Mucosa of descending colon (tissue), 3 donors: ENCODE measurements around the gene CLEC7A. TPM values are rescaled to one million over a fixed set of nuclear protein-coding genes. Genes with fewer than 3 reads are reported as not detected.

Source experiments
- ATAC-seq: fragments of 200-7000 bp; cut with Tn5 transposase; one replicate; pipeline ENCODE4 v1.9.1; 2020; ENCODE audit warnings: mild to moderate bottlenecking, moderate library complexity
- DNase-seq, 3 donors: peaks; one replicate each; pipeline ENCODE4 v3.0.0-alpha.2; 2020
- H3K36me3 ChIP-seq: fragments of 200-600 bp; one replicate; pipeline ENCODE4 v1.8.0; 2021; ENCODE audit warnings: low read depth, mild to moderate bottlenecking
- H3K4me1 ChIP-seq: fragments of 200-600 bp; one replicate; pipeline ENCODE4 v1.8.0; 2021; ENCODE audit warnings: low read depth, mild to moderate bottlenecking
- H3K4me3 ChIP-seq: fragments of 200-600 bp; one replicate; pipeline ENCODE4 v1.8.0; 2021; ENCODE audit warnings: mild to moderate bottlenecking
- H3K9me3 ChIP-seq: fragments of 200-600 bp; one replicate; pipeline ENCODE4 v1.8.0; 2021; ENCODE audit warnings: mild to moderate bottlenecking
- intact Hi-C, 2 donors: fragments of 100-400 bp; cut with DNase I in 1 of 2; cut with micrococcal nuclease in 1 of 2; formaldehyde crosslinking; loops; one replicate each; pipeline versions ENCODE4 v1.11.0 to v1.11.1; 2022; cut with DNase I, micrococcal nuclease
- total RNA-seq, 3 donors: library from RNA; stranded (reverse); fragmentation: NEBNext Ultra II Directional in 2 of 3; extraction: Animal tissue kit (Norgen Biotek cat#: 25700) in 2 of 3; gene quantifications; one replicate each; pipeline versions ENCODE4 v1.2.1 to v1.2.4, GENCODE V29; 2021 to 2023
- TF ChIP-seq, protein P1 (sequence below): fragments of 200-600 bp; IDR thresholded peaks from one replicate; pipeline ENCODE4 v1.8.0; 2022; ENCODE audit warnings: antibody characterized with exemption, mild to moderate bottlenecking
- donor health status: DM: no; HTN: no; CAD: no; lungs with moderate emphysema.
- donor health status: DM: no; HTN: no; CAD: no.
- donor health status: DM: no; HTN: yes; CAD: no.

The CLEC7A gene
- total RNA-seq, 3 donors from 2014 or later, result 3.1 to 12.0 (median 6.3) TPM

DNA sequence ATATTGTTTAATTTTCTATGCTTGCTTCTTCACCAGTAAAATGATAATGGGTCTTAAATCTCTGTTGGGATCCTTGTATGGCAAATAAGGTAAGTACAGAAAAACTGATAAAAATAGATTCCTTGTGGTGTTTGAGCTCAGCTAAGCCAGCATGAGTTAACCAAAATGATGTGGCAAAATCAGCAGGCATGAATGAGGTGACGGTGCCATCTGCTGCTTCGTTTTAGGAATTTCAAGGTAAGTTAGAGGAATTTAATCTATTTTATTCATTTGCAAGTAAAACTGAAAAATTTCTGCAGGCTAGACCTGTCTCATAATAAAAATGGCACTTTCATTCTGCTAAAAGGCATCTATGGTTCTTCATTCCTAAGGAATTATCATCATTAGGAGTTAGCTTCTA is 10.0 kb upstream of the CLEC7A start:
- ATAC-seq (no peak), DNase-seq (peak in 1 of 3 donors; percentile 30)
- TF ChIP-seq, protein P1, sequence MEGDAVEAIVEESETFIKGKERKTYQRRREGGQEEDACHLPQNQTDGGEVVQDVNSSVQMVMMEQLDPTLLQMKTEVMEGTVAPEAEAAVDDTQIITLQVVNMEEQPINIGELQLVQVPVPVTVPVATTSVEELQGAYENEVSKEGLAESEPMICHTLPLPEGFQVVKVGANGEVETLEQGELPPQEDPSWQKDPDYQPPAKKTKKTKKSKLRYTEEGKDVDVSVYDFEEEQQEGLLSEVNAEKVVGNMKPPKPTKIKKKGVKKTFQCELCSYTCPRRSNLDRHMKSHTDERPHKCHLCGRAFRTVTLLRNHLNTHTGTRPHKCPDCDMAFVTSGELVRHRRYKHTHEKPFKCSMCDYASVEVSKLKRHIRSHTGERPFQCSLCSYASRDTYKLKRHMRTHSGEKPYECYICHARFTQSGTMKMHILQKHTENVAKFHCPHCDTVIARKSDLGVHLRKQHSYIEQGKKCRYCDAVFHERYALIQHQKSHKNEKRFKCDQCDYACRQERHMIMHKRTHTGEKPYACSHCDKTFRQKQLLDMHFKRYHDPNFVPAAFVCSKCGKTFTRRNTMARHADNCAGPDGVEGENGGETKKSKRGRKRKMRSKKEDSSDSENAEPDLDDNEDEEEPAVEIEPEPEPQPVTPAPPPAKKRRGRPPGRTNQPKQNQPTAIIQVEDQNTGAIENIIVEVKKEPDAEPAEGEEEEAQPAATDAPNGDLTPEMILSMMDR, result no peak
- no peaks in the 10 kb centered on the region for H3K9me3 ChIP-seq
- no peaks in the 10 kb centered on the region for H3K4me1 ChIP-seq
- no peaks in the 10 kb centered on the region for H3K36me3 ChIP-seq
- intact Hi-C loops, result loop anchor here in 1 of 2 donors (5.0 kb wide), 1 partner anchor 108 kb away; the partner anchor contains the start of gene CLEC9A
- no peak overlapping the region for H3K4me3 ChIP-seq

DNA sequence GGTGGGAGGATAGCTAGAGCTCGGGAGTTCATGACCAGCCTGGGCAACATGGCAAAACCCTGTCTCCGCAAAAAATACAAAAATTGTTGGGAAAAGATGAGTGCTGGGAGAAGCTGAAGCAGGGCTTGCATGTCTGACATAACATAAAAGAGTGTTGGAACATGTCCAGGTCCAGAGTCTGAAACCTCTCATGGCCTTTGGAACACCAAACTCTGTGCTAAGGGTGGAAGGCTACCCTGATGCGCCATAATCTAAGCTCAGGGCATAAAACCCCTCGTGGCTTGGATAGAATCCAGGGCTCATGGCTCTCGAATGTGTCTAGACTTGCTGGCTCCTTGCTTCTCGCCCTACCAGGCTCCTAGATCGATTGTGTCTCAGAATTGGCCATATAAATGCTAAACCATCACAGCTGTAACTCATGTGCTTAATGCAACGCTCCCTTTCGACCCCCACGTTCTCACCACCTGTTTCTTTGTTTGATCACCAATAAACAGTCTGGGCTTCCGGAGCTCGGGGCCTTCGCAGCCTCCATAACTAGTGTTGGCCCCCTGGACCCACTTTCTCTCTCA is 6.7 kb upstream of the CLEC7A start:
- intact Hi-C loops, result no loop called here
- no peak overlapping the region for H3K4me3 ChIP-seq
- TF ChIP-seq, protein P1, result no peak
- no peaks in the 10 kb centered on the region for H3K36me3 ChIP-seq
- H3K4me1 ChIP-seq, result no peaks in the 10 kb centered on the region
- ATAC-seq (no peak), DNase-seq (no peak)
- H3K9me3 ChIP-seq, result no peaks in the 10 kb centered on the region

DNA sequence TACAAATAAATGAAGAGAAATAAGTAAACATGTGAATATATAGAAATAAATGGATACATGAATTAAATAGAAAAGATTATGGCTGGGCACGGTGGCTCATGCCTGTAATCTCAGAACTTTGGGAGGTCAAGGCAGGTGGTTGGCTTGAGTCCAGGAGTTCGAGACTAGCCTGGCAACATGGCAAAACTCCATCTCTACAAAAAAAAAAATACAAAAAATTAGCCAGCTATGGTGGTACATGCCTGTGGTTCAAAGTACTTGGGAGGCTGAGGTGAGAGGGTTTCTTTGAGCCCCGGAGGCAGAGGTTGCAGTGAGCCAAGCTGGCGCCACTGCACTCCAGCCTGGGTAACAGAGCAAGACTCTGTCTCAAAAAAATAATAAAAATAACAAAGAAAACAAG is 5.1 kb upstream of the CLEC7A start:
- DNase-seq (no peak), ATAC-seq (no peak)
- Histone ChIP-seq H3K36me3 (no peaks in the 10 kb centered on the region), H3K9me3 (no peaks in the 10 kb centered on the region), H3K4me3 (no peak overlapping the region), H3K4me1 (no peaks in the 10 kb centered on the region)
- intact Hi-C loops, result no loop called here
- TF ChIP-seq, protein P1, result no peak

DNA sequence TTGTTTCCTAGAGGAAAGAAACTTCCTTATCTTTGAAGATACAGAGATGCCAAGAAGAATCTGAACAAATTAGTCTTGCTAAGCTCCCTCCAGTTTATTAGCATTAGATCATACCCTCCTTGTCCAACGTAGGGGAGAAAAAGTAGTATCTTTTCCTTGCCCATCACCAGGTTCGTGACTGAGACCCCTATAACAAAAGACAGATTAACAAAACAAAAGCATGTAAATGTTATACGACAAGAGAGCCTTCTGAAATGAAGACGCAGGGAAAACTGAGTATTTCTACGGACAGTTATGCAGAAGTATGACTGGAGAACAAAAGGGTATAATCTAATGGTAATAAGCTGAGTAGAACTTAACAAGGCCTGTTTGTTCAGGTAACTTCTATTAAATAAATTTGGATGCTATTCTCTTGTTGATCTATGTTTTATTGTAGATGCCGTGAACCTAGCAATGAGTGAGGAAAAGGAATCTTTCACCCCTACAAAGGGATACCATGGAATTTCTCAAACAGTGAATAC is 2.9 kb upstream of the CLEC7A start:
- TF ChIP-seq, protein P1, result no peak
- no peak for ATAC-seq
- intact Hi-C loops, result no loop called here
- Histone ChIP-seq H3K9me3 (no peaks in the 10 kb centered on the region), H3K4me3 (no peak overlapping the region), H3K36me3 (no peaks in the 10 kb centered on the region), H3K4me1 (no peaks in the 10 kb centered on the region)
- no peak for DNase-seq

DNA sequence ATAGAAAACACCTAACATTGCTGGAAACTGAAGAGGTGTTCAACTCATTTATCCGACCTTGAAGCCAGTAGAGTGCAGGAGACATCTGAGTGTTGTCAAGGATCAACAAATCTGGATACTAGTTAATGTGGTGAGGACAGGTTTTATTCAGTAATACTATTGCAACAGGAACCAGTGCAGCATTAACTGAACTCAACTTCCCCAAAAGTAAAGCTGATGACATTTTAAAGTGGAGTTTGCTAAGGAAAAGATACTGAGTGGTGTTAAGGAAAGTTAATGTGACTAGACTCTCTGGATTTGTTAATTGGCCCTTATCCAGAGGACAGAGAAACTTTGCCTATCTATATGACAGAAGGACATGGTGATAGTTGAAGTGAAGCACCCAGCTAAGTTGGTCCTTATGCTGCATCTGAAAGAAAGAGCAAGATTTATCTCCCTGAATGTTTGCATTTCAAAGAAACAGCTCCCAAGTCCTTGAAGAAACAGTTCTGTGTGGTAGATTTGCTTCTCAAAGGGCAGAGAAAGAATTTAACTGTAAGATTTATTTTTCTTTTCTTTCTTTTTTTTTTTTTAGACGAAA is 1.2 kb upstream of the CLEC7A start:
- Histone ChIP-seq H3K4me1 (no peaks in the 10 kb centered on the region), H3K36me3 (no peaks in the 10 kb centered on the region), H3K9me3 (no peaks in the 10 kb centered on the region), H3K4me3 (no peak overlapping the region)
- intact Hi-C loops, result no loop called here
- TF ChIP-seq, protein P1, result no peak
- DNase-seq (no peak), ATAC-seq (no peak)
